Erythroblast (primary cell): ENCODE results near the gene ARHGAP6.

Source experiments
- GATA1 ChIP-seq: IDR thresholded peaks from 2 replicates; pipeline ENCODE4 v1.6.1; 2011; ENCODE audit warnings: low read depth, mild to moderate bottlenecking, control low read depth, low read length, moderate library complexity
- POLR2A ChIP-seq: IDR thresholded peaks from 2 replicates; pipeline ENCODE4 v1.6.1; 2011; ENCODE audit warnings: mild to moderate bottlenecking, low read length

DNA sequence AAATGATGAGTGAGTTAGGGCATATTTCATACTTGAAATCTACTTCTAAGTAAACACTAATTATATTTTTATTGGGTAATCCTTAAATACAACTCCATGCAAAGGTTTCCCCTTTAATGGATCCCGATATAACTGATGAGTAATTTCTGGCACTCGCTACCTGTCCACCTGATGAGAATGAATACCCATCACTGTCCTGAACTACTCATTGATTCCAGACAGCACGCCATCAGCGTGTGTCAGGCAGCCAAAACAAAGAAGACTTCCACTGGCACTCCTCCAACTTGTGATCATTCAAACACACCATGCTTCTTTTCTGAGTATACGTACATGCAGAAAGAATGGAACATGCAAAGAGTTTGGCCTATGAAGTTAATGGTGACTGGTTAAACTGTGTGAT lies 485.1 kb downstream of the ARHGAP6 start:
- no peak for TF ChIP-seq POLR2A
- TF ChIP-seq GATA1, result no peak
